ENCODE measurements around the gene MDC1. TPM values are rescaled to one million over a fixed set of nuclear protein-coding genes. Genes with fewer than 3 reads are reported as not detected.

The MDC1 gene
- total RNA-seq, 1 experiment from 2014 or later = 75.8 TPM

GRCh38 chr6:30741063-30741779 lies 24.1 kb upstream of the MDC1 start:
- peaks cover 15% of the 10 kb centered on the region for H3K79me2 ChIP-seq (ENCODE audit: insufficient read depth, low read length)
- no peaks in the 10 kb centered on the region for H3K27me3 ChIP-seq (ENCODE audit: insufficient read depth, low read length)
- ATAC-seq (peak; percentile 0; the same call in 1 of the 2 replicates), DNase-seq (ENCODE audit: low read depth, low spot score) (no peak)
- RAD21 ChIA-PET (ENCODE audit: low non-redundant PET in 1 of 2, low total read pairs in 2 of 2, uncharacterized antibody in 2 of 2, unreplicated experiment in 2 of 2) = no interaction called here
- no TSS peak for BruUV-seq (replicated peaks)
- peak overlapping the region; percentile 97 for H3K9ac ChIP-seq (ENCODE audit: low read length)
- H3K9me3 ChIP-seq (ENCODE audit: control insufficient read depth in 1 of 2, insufficient read depth in 1 of 2, low read depth in 1 of 2, low read length in 2 of 2) = no peaks in the 10 kb centered on the region
- no peak for TF ChIP-seq YY1 (IDR thresholded peaks at IDR 0.05; ENCODE audit: extremely low read depth, insufficient replicate concordance, low read depth, low read length)
- no peak for TF ChIP-seq SIN3A (IDR thresholded peaks at IDR 0.05; ENCODE audit: low read depth)
- no peak for TF ChIP-seq SRF (IDR thresholded peaks at IDR 0.05; ENCODE audit: low read depth)
- TF ChIP-seq EGR1 (IDR thresholded peaks at IDR 0.05; ENCODE audit: low read depth) = no peak
- peak overlapping the region; percentile 93 for H3K27ac ChIP-seq (ENCODE audit: low read depth, low read length)
- no peaks in the 10 kb centered on the region for H4K20me1 ChIP-seq (ENCODE audit: insufficient read depth)
- H3K9me2 ChIP-seq (ENCODE audit: insufficient read depth) = no peaks in the 10 kb centered on the region
- intact Hi-C loops (cut with micrococcal nuclease) = loop anchor here (10.0 kb wide), 1 partner anchor 344 kb away; no protein-coding TSS in a partner anchor
- POLR2A ChIA-PET = interaction anchor here (1.0 to 16.4 kb wide), 10 partner anchors 10 to 142 kb away, joined by 3 to 680 read pairs (median 13); no protein-coding TSS in a partner anchor
- H3K4me3 ChIP-seq (replicated peaks in 1 of 2; ENCODE audit: low read depth in 1 of 2, low read length in 2 of 2) = peak overlapping the region; percentile 79 to 85
- H2AFZ ChIP-seq (ENCODE audit: low read depth, low read length, poor library complexity, severe bottlenecking) = no peak overlapping the region
- CTCF ChIA-PET = no interaction called here
- peak overlapping the region; percentile 91 for H3K4me2 ChIP-seq (ENCODE audit: low read length)
- peaks cover 37 to 71% of the 10 kb centered on the region in 2 experiments for H3K4me1 ChIP-seq (ENCODE audit: control insufficient read depth in 1 of 2, insufficient read depth in 2 of 2, low read length in 2 of 2)
- H3K36me3 ChIP-seq (ENCODE audit: control insufficient read depth in 1 of 2, insufficient read depth in 2 of 2, low read length in 2 of 2) = peaks cover 4 to 11% of the 10 kb centered on the region in 2 experiments; a peak in 1 of 4 replicates

GRCh38 chr6:30740540-30740870 lies 23.4 kb upstream of the MDC1 start:
- no TSS peak for BruUV-seq (replicated peaks)
- RAD21 ChIA-PET (ENCODE audit: low non-redundant PET in 1 of 2, low total read pairs in 2 of 2, uncharacterized antibody in 2 of 2, unreplicated experiment in 2 of 2) = no interaction called here
- Histone ChIP-seq H2AFZ (ENCODE audit: low read depth, low read length, poor library complexity, severe bottlenecking) (no peak overlapping the region), H3K9ac (ENCODE audit: low read length) (peak overlapping the region; percentile 29), H4K20me1 (ENCODE audit: insufficient read depth) (no peaks in the 10 kb centered on the region), H3K36me3 (ENCODE audit: control insufficient read depth in 1 of 2, insufficient read depth in 2 of 2, low read length in 2 of 2) (peaks cover 4 to 11% of the 10 kb centered on the region in 2 experiments; a peak in 1 of 4 replicates), H3K27me3 (ENCODE audit: insufficient read depth, low read length) (no peaks in the 10 kb centered on the region), H3K9me2 (ENCODE audit: insufficient read depth) (no peaks in the 10 kb centered on the region), H3K4me2 (ENCODE audit: low read length) (peak overlapping the region; percentile 22), H3K9me3 (ENCODE audit: control insufficient read depth in 1 of 2, insufficient read depth in 1 of 2, low read depth in 1 of 2, low read length in 2 of 2) (no peaks in the 10 kb centered on the region), H3K79me2 (ENCODE audit: insufficient read depth, low read length) (peaks cover 15% of the 10 kb centered on the region), H3K4me1 (ENCODE audit: control insufficient read depth in 1 of 2, insufficient read depth in 2 of 2, low read length in 2 of 2) (peaks cover 30 to 63% of the 10 kb centered on the region in 2 experiments), H3K27ac (ENCODE audit: low read depth, low read length) (peak overlapping the region; percentile 41; the same call in 1 of the 2 replicates), H3K4me3 (replicated peaks in 1 of 2; ENCODE audit: low read depth in 1 of 2, low read length in 2 of 2) (no peak overlapping the region)
- CTCF ChIA-PET = interaction anchor here (1.7 kb wide), 1 partner anchor 10 kb away, joined by 6 read pairs; no protein-coding TSS in a partner anchor
- no peak for TF ChIP-seq SRF (IDR thresholded peaks at IDR 0.05; ENCODE audit: low read depth)
- no peak for TF ChIP-seq ZNF274 (IDR thresholded peaks at IDR 0.05; ENCODE audit: low read depth, low read length)
- TF ChIP-seq EGR1 (IDR thresholded peaks at IDR 0.05; ENCODE audit: low read depth) = no peak
- TF ChIP-seq CEBPB (IDR thresholded peaks at IDR 0.05; ENCODE audit: low read depth) = no peak
- TF ChIP-seq JUND (IDR thresholded peaks at IDR 0.05) = no peak
- no peak for TF ChIP-seq SP1 (IDR thresholded peaks at IDR 0.05; ENCODE audit: low read depth)
- no peak for TF ChIP-seq ZFX (IDR thresholded peaks at IDR 0.05)
- TF ChIP-seq CTCF (IDR thresholded peaks at IDR 0.05 in 2 of 3, conservative IDR thresholded peaks at IDR 0.05 in 1 of 3; ENCODE audit: borderline replicate concordance in 1 of 3, insufficient read depth in 1 of 3, low read depth in 2 of 3, low read length in 2 of 3) = no peak
- TF ChIP-seq FOSL1 (IDR thresholded peaks at IDR 0.05; ENCODE audit: low read depth) = no peak
- TF ChIP-seq RAD21 (IDR thresholded peaks at IDR 0.05; ENCODE audit: low read depth) = no peak
- TF ChIP-seq, protein P1, sequence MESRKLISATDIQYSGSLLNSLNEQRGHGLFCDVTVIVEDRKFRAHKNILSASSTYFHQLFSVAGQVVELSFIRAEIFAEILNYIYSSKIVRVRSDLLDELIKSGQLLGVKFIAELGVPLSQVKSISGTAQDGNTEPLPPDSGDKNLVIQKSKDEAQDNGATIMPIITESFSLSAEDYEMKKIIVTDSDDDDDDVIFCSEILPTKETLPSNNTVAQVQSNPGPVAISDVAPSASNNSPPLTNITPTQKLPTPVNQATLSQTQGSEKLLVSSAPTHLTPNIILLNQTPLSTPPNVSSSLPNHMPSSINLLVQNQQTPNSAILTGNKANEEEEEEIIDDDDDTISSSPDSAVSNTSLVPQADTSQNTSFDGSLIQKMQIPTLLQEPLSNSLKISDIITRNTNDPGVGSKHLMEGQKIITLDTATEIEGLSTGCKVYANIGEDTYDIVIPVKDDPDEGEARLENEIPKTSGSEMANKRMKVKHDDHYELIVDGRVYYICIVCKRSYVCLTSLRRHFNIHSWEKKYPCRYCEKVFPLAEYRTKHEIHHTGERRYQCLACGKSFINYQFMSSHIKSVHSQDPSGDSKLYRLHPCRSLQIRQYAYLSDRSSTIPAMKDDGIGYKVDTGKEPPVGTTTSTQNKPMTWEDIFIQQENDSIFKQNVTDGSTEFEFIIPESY (IDR thresholded peaks at IDR 0.05; ENCODE audit: extremely low read depth, insufficient replicate concordance, low read length) = no peak
- no peak for TF ChIP-seq YY1 (IDR thresholded peaks at IDR 0.05; ENCODE audit: extremely low read depth, insufficient replicate concordance, low read depth, low read length)
- TF ChIP-seq CBX3 (IDR thresholded peaks at IDR 0.05; ENCODE audit: low read depth) = no peak
- no peak for ATAC-seq
- intact Hi-C loops (cut with micrococcal nuclease) = loop anchor here (10.0 kb wide), 1 partner anchor 344 kb away; no protein-coding TSS in a partner anchor
- DNase-seq (ENCODE audit: low read depth, low spot score) = no peak
- POLR2A ChIA-PET = interaction anchor here (1.4 to 16.4 kb wide), 9 partner anchors 9 to 61 kb away, joined by 4 to 680 read pairs (median 9); no protein-coding TSS in a partner anchor
